Upper lobe of left lung (tissue), 4 donors: ENCODE results near the gene CDC42BPA.

Source experiments
- CTCF ChIP-seq, 6 experiments: fragments of 450-650 bp in 4 of 6; fragments of 200-600 bp in 2 of 6; sonication (generic) in 2 of 6; IDR thresholded peaks; one replicate each; pipeline ENCODE4 v1.5.1; 2016 to 2019; ENCODE audit warnings: antibody characterized with exemption in 6 of 6
- EP300 ChIP-seq, 4 donors: sonication (generic); formaldehyde crosslinking; IDR thresholded peaks; one replicate each; pipeline ENCODE4 v1.5.1; 2017; ENCODE audit warnings: antibody characterized with exemption in 4 of 4, control low read depth in 2 of 4
- POLR2A ChIP-seq, 4 donors: fragments of 450-650 bp; IDR thresholded peaks; one replicate each; pipeline ENCODE4 v1.5.1; 2016 to 2017; ENCODE audit warnings: antibody characterized with exemption in 4 of 4, mild to moderate bottlenecking in 2 of 4
- POLR2AphosphoS5 ChIP-seq, 2 donors: sonication (generic); formaldehyde crosslinking; IDR thresholded peaks; one replicate each; pipeline ENCODE4 v1.5.1; 2017; ENCODE audit warnings: antibody characterized with exemption in 2 of 2

- TF ChIP-seq CTCF (IDR thresholded peaks at IDR 0.05) = no peak
- TF ChIP-seq POLR2A (IDR thresholded peaks at IDR 0.05) = no peak
- no peak for TF ChIP-seq POLR2AphosphoS5 (IDR thresholded peaks at IDR 0.05)
- TF ChIP-seq EP300 (IDR thresholded peaks at IDR 0.05) = no peak
These were observed 368.0 kb downstream of the CDC42BPA start for GRCh38 chr1:226950316-226950715.
